GM12891 (cell line): ENCODE measurements around the gene PRRC2A.
A peak's percentile ranks its signal among the peaks of the same experiment; 100 is the strongest.

Experiments
- DNase-seq: peaks from one replicate; pipeline ENCODE4 v3.0.0; 2011; ENCODE audit warnings: low spot score; ENCODE audit not compliant: insufficient read length
- FAIRE-seq: peaks from 2 replicates; lab custom pipeline; 2011; peaks lifted over from hg19 to GRCh38; lab: Jason Lieb, UNC
- PAX5 ChIP-seq: IDR thresholded peaks from 2 replicates; pipeline ENCODE4 v1.6.1; 2011; ENCODE audit warnings: low read length, moderate library complexity, mild to moderate bottlenecking; ENCODE audit not compliant: insufficient read depth, severe bottlenecking
- POLR2A ChIP-seq: IDR thresholded peaks from 2 replicates; pipeline ENCODE4 v1.6.1; 2011; ENCODE audit warnings: low read depth, low read length, control low read depth
- POLR2AphosphoS5 ChIP-seq: IDR thresholded peaks from 2 replicates; pipeline ENCODE4 v1.6.1; 2011; ENCODE audit warnings: low read depth, low read length, control low read depth
- POU2F2 ChIP-seq: IDR thresholded peaks from 2 replicates; pipeline ENCODE4 v1.6.1; 2011; ENCODE audit warnings: low read depth, mild to moderate bottlenecking, control low read depth, low read length, moderate library complexity
- SPI1 ChIP-seq: IDR thresholded peaks from 2 replicates; pipeline ENCODE4 v1.6.1; 2011; ENCODE audit warnings: low read depth, low read length, control low read depth
- TAF1 ChIP-seq: IDR thresholded peaks from 2 replicates; pipeline ENCODE4 v1.6.1; 2011; ENCODE audit warnings: low read depth, low read length, control low read depth

PRRC2A gene

DNA sequence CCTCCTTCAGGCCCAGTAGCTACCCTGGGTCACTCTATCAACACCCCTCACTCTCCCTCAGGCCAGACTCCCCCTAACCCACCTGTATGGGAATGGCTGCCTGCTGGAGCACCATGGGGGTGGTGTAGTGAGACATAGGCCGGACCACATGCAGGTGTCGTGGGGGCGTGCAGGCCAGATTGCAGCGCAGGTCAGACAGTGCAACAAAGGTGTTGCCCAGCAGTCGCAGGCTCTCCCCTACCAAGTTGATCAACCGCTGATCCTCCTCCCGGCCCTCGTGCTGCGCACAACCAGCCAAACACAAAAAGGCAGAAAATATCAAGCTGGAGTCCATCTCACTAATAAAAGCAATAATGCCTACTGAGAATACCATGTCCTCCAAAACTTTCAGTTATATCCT is 24.8 kb downstream of the PRRC2A start:
- DNase-seq (no peak), FAIRE-seq (no peak)
- TF ChIP-seq POU2F2 (no peak), PAX5 (no peak), SPI1 (no peak), TAF1 (no peak)

GRCh38 chr6:31651602-31652191 is 31.2 kb downstream of the PRRC2A start:
- DNase-seq (no peak), FAIRE-seq (no peak)
- no peak for TF ChIP-seq SPI1
- no peak for TF ChIP-seq POLR2A

GRCh38 chr6:31652925-31653724 is 32.6 kb downstream of the PRRC2A start:
- FAIRE-seq = no peak
- DNase-seq = peak; percentile 83

GRCh38 chr6:31654574-31655348 is 34.2 kb downstream of the PRRC2A start:
- FAIRE-seq = no peak

More at GRCh38 chr6:31652925-31653724, 32.6 kb downstream of the PRRC2A start:
- TF ChIP-seq POU2F2 (peak; percentile 20), TAF1 (peak; percentile 59), POLR2AphosphoS5 (no peak; the same call in 1 of the 2 replicates), POLR2A (0 out of 2 replicates have a peak, but pooled peaks have one; percentile 17), SPI1 (0 out of 2 replicates have a peak, but pooled peaks have one; percentile 9)

DNA sequence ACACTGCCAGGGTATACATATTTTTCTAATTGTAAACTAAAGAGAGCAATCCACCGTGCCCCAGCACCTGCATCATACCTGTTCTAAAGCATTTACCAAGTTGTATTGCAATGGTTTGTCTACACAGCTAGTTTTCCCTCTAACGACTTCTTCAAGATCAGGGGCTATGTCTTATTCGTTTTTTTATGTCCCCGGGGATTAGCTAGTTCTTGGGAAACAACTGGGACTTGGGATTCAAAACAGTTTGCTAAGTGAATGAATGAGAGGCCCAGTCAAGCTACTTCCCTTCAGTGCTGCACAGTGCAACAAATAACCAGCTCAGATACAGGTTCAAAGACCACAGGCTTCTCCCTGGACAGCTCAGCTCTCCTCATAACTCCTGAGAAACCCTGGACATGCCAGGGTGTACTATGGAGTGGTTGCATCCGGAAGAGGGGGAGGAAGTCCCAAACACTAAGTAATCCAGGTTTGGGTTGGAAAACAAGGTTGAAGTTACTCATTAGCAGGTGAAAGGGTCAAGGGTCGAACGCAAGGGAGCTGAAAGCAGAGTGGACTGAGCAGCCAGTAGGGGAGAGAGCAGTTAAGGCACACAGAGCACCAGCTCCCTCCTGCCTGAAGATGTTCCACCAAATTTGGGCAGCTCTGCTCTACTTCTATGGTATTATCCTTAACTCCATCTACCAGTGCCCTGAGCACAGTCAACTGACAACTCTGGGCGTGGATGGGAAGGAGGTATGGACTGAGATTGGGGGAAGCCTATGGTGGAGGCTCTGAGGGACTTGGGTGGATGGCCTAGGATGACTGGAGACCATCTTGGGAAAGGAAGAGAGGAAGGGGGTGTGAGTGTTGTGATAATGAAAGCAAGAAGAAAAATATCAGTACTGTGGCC is 35.1 kb downstream of the PRRC2A start, which contains the start of gene APOM:
Gene APOM, plus strand, starts transcription at position 546 of the 889 bp plus-strand sequence. Its CDS starts 73 bp downstream, at position 619.
- FAIRE-seq = no peak
- no peak for TF ChIP-seq SPI1
- no peak for DNase-seq

More at GRCh38 chr6:31654574-31655348, 34.2 kb downstream of the PRRC2A start:
- TF ChIP-seq TAF1 = no peak
- no peak for TF ChIP-seq POLR2A
- no peak for TF ChIP-seq SPI1
- no peak for TF ChIP-seq POU2F2
- no peak for TF ChIP-seq POLR2AphosphoS5
- no peak for TF ChIP-seq PAX5
- no peak for DNase-seq

DNA sequence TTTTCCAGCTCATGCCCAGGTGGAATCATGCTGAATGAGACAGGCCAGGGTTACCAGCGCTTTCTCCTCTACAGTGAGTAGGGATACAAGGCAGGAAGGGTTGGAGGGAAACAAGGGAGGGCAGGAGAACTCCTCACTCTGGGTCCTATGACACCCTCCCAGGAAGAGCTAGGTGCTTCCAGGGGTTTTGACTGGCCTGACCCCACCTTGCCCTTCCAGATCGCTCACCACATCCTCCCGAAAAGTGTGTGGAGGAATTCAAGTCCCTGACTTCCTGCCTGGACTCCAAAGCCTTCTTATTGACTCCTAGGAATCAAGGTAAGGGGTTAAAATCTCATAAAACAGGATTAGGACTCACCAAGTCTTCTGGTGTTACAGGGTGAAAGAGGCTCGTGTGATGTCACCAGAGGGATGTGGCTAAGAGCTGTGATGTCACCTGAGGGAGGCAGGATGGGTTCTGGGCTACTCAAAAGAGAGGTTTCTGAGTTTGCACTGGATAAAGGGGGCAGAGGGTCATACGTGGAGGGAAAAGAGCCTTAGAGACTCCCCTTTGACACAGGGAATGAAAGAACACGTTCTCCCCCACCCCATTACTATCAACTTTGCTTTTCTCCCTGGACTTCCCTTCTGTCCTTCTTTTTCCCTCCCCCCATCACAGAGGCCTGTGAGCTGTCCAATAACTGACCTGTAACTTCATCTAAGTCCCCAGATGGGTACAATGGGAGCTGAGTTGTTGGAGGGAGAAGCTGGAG is 37.1 kb downstream of the PRRC2A start:
- DNase-seq = no peak
- TF ChIP-seq POU2F2 (no peak), TAF1 (no peak), POLR2A (no peak), SPI1 (no peak), POLR2AphosphoS5 (no peak)
- no peak for FAIRE-seq

GRCh38 chr6:31658158-31658688 is 37.7 kb downstream of the PRRC2A start:
- no peak for TF ChIP-seq TAF1
- TF ChIP-seq POLR2A = peak; percentile 35; the same call in 1 of the 2 replicates
- TF ChIP-seq POU2F2 = no peak
- no peak for TF ChIP-seq POLR2AphosphoS5
- no peak for TF ChIP-seq PAX5
- no peak for TF ChIP-seq SPI1
- DNase-seq (no peak), FAIRE-seq (no peak)

- no peak for DNase-seq
- TF ChIP-seq POLR2A (no peak), POU2F2 (no peak), SPI1 (no peak), POLR2AphosphoS5 (no peak), PAX5 (no peak), TAF1 (no peak)
- no peak for FAIRE-seq
Measured at GRCh38 chr6:31658983-31659648, 38.6 kb downstream of the PRRC2A start.

DNA sequence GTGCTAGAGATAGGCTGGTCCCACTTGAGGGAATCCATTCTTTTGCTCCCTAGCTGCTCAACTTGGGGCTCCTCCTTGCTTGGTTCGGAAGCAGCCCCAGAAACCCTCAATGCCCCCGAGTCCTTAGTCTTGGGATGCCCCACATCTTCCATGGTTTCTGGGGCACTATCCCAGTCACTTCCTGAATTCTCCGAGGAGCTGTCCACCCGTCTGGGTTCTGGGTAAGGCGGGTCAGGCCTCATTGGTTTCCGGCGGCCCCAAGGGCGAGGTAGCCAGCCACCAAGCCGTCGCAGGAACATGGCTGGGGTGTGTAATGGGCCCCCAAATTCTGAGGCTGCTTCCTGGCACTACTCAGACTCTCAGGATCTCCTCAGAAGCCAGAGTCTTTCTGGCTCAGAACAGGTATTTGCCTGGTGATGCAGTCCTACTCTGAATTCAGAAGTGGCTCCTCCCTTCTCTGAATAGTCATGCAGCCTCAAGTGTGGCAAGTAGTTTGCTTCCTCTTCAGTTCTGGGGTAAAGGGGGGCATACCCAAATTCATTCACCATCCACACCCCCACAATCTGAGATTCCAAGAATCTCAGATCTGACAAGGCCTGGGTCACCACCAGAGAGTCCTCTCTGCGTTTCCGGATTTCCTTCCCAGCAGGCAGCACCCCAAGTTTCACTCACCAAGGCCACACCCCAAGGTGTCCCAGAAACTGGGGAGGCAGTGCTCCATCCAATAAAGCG is 39.3 kb downstream of the PRRC2A start:
- FAIRE-seq = peak; percentile 55
- TF ChIP-seq PAX5 (peak; percentile 56), POLR2AphosphoS5 (no peak), POU2F2 (no peak), SPI1 (0 out of 2 replicates have a peak, but pooled peaks have one; percentile 6)
- DNase-seq = no peak
